OCI-LY7 (cell line): ENCODE measurements around the gene ROBO3.

Experiments
- CTCF ChIP-seq: fragments of 200-600 bp; sonication (generic); conservative IDR thresholded peaks from 2 replicates; pipeline ENCODE4 v1.5.1; 2014; ENCODE audit warnings: mild to moderate bottlenecking, antibody characterized with exemption, low read length, moderate library complexity, mixed read lengths
- EZH2phosphoT487 ChIP-seq: fragments of 200-600 bp; sonication (generic); IDR thresholded peaks from 2 replicates; pipeline ENCODE4 v1.6.1; 2018; ENCODE audit warnings: low read depth, borderline replicate concordance, mild to moderate bottlenecking, mixed run types, antibody characterized with exemption, low read length, moderate library complexity, mixed read lengths

DNA sequence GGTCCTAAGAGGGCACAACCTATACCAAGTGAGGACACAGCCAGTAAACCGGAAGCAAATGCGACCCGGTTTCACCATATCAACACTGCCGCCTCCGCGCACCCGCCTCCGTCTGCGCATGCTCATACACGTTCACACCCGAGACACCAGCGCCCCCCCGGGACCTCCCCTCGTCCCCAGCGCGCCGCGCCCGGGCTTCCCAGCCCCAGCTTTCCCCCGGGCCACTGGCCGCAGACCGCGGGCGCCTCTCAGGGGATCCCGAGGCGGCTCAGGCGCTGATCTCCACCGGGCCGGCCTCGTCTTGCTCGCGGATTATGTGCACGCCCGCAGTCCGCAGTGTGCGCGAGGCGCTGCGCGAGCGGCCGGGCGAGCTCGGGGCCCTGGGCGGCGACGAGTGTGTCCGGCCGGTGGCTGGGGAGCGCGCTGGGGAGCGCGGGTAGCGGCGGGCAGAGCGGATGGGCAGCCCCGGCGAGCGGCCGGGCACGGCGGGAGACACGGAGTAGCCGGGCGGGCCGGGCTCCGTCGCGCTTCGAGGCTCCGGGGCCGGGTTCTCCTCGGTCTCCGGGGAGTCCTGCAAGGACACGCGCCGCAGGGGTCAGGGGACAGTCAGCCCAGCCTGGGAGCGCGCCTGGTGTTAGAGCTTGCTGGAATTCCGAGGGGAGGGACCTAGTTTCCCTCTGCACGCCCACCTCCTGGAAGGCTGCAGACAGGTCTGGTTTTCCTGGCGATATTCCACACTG, 55.8 kb downstream of the ROBO3 start:
- TF ChIP-seq CTCF (no peak), EZH2phosphoT487 (no peak)
